HepG2 (cell line): ENCODE results near the gene GATAD2B. TPM values are rescaled to one million over a fixed set of nuclear protein-coding genes. Genes with fewer than 3 reads are reported as not detected.

ENCODE experiments used
- ATF2 ChIP-seq: sonication (generic); formaldehyde crosslinking; IDR thresholded peaks from 2 replicates; pipeline ENCODE4 v1.4.0; 2020; ENCODE audit warnings: missing genetic modification reagents
- ATRX ChIP-seq: sonication (generic); formaldehyde crosslinking; IDR thresholded peaks from 2 replicates; pipeline ENCODE4 v1.4.0; 2020; ENCODE audit warnings: missing genetic modification reagents, borderline replicate concordance
- HIC2 ChIP-seq: sonication (generic); formaldehyde crosslinking; IDR thresholded peaks from 2 replicates; pipeline ENCODE4 v1.9.0; 2022; ENCODE audit warnings: low read depth, missing genetic modification reagents
- HMGXB3 ChIP-seq: sonication (generic); formaldehyde crosslinking; IDR thresholded peaks from 2 replicates; pipeline ENCODE4 v1.4.0; 2020; ENCODE audit warnings: missing genetic modification reagents, borderline replicate concordance
- NCOA2 ChIP-seq: sonication (generic); formaldehyde crosslinking; IDR thresholded peaks from 2 replicates; pipeline ENCODE4 v1.8.0; 2022; ENCODE audit warnings: inconsistent platforms
- NR2F1 ChIP-seq, 2 experiments: fragments of 450-650 bp in 1 of 2; formaldehyde crosslinking in 1 of 2; IDR thresholded peaks; 2 replicates each; pipeline versions ENCODE4 v1.5.0 to v1.6.1; 2016 to 2020; ENCODE audit warnings: mild to moderate bottlenecking in 1 of 2, missing compliant biosample characterization in 1 of 2, missing genetic modification reagents in 1 of 2, moderate library complexity in 1 of 2
- PAWR ChIP-seq: sonication (generic); formaldehyde crosslinking; IDR thresholded peaks from 2 replicates; pipeline ENCODE4 v1.4.0; 2020; ENCODE audit warnings: missing genetic modification reagents, mild to moderate bottlenecking, borderline replicate concordance
- RXRB ChIP-seq: IDR thresholded peaks from 2 replicates; pipeline ENCODE4 v1.6.1; 2016; ENCODE audit warnings: borderline replicate concordance, missing genetic modification reagents, missing compliant biosample characterization
- SCMH1 ChIP-seq: sonication (generic); formaldehyde crosslinking; IDR thresholded peaks from 2 replicates; pipeline ENCODE4 v1.9.0; 2021; ENCODE audit warnings: missing genetic modification reagents, mild to moderate bottlenecking, borderline replicate concordance
- SOX13 ChIP-seq, 3 experiments: fragments of 450-650 bp in 1 of 3; sonication (generic) in 1 of 3; formaldehyde crosslinking in 1 of 3; IDR thresholded peaks in 2 of 3; conservative IDR thresholded peaks in 1 of 3; 2 replicates each; pipeline versions ENCODE4 v1.5.0 to v1.6.1; 2016 to 2020; ENCODE audit warnings: antibody characterized with exemption in 1 of 3, mild to moderate bottlenecking in 1 of 3, missing compliant biosample characterization in 1 of 3, missing genetic modification reagents in 1 of 3, moderate library complexity in 1 of 3
- SOX6 ChIP-seq, 2 experiments: fragments of 450-650 bp in 1 of 2; sonication (generic) in 1 of 2; formaldehyde crosslinking in 1 of 2; IDR thresholded peaks; 2 replicates each; pipeline versions ENCODE4 v1.4.0 to v1.6.1; 2017 to 2020; ENCODE audit warnings: antibody characterized with exemption in 1 of 2, mild to moderate bottlenecking in 1 of 2, missing genetic modification reagents in 1 of 2
- TAF15 ChIP-seq: fragments of 200-400 bp; formaldehyde crosslinking; IDR thresholded peaks from one replicate; pipeline ENCODE4 v1.6.1; 2018; ENCODE audit warnings: mild to moderate bottlenecking, low read depth, low read length; ENCODE audit not compliant: poor library complexity, severe bottlenecking
- ZFP41 ChIP-seq: sonication (generic); formaldehyde crosslinking; IDR thresholded peaks from 2 replicates; pipeline ENCODE4 v1.4.0; 2020; ENCODE audit warnings: mild to moderate bottlenecking, missing genetic modification reagents, borderline replicate concordance
- ZKSCAN1 ChIP-seq: fragments of 150-350 bp; IDR thresholded peaks from 2 replicates; pipeline ENCODE4 v1.6.1; 2014; ENCODE audit warnings: low read length
- ZNF263 ChIP-seq: sonication (generic); formaldehyde crosslinking; IDR thresholded peaks from 2 replicates; pipeline ENCODE4 v1.4.0; 2020; ENCODE audit warnings: missing genetic modification reagents
- ZNF383 ChIP-seq: sonication (generic); formaldehyde crosslinking; IDR thresholded peaks from 2 replicates; pipeline ENCODE4 v1.4.0; 2020; ENCODE audit warnings: missing genetic modification reagents, mild to moderate bottlenecking, borderline replicate concordance
- ZNF432 ChIP-seq: sonication (generic); formaldehyde crosslinking; IDR thresholded peaks from 2 replicates; pipeline ENCODE4 v1.5.0; 2020; ENCODE audit warnings: missing genetic modification reagents, mild to moderate bottlenecking, borderline replicate concordance
- ZNF546 ChIP-seq: sonication (generic); formaldehyde crosslinking; conservative IDR thresholded peaks from 2 replicates; pipeline ENCODE4 v1.8.1; 2023; ENCODE audit warnings: mild to moderate bottlenecking, missing genetic modification reagents
- ZNF724P ChIP-seq: sonication (generic); formaldehyde crosslinking; IDR thresholded peaks from 2 replicates; pipeline ENCODE4 v1.8.0; 2022; ENCODE audit warnings: missing genetic modification reagents, borderline replicate concordance
- polyA plus RNA-seq, 8 experiments: library from polyadenylated mRNA; depleted of rRNA in 3 of 8; stranded (reverse) in 7 of 8; unstranded in 1 of 8; fragments of >200 nt; fragmentation: Illumina TruSeq in 4 of 8; extraction: Trizol in 4 of 8; gene quantifications; 2 replicates each; pipeline versions ENCODE4 v1.2.1 to v1.2.3, GENCODE V29; 2011 to 2016; ENCODE audit warnings: low read depth in 4 of 8, missing spikeins in 1 of 8, mixed read lengths in 1 of 8; ENCODE audit not compliant: insufficient read depth in 1 of 8
- total RNA-seq, 5 experiments: library from RNA; depleted of rRNA; stranded (reverse); fragments of >200 nt; fragmentation: Illumina TruSeq; extraction: Trizol; gene quantifications; 2 replicates each; pipeline ENCODE4 v1.2.3, GENCODE V29; 2016; ENCODE audit warnings: low read depth in 1 of 5

GATAD2B gene
- total and polyA plus RNA-seq, 2 of the 13 experiments (the other 11 are each of a cell fraction or from before 2014, with no cell fraction given), result 3.2 to 5.2 TPM

- peak; percentile 22; the same call in 1 of the 2 replicates for TF ChIP-seq ATF2 (CRISPR knock-in tag)
- no peak for TF ChIP-seq ZFP41 (CRISPR knock-in tag)
- TF ChIP-seq SOX13 (IDR thresholded peaks at IDR 0.05), result no peak
- TF ChIP-seq SOX13 (CRISPR knock-in tag; conservative IDR thresholded peaks at IDR 0.05 in 1 of 2, IDR thresholded peaks at IDR 0.05 in 1 of 2), result peak in 1 of 2 experiments; percentile 65; a peak in 2 of 4 replicates
- TF ChIP-seq HIC2, result peak; percentile 54; the same call in 1 of the 2 replicates
- peak; percentile 46 to 61; a peak in 2 of 4 replicates for TF ChIP-seq NR2F1 (CRISPR knock-in tag; IDR thresholded peaks at IDR 0.05)
- TF ChIP-seq PAWR (CRISPR knock-in tag), result no peak
- TF ChIP-seq ZNF546 (CRISPR knock-in tag), result no peak
- no peak for TF ChIP-seq ZNF383 (CRISPR knock-in tag)
- TF ChIP-seq NCOA2 (CRISPR knock-in tag), result peak; percentile 32; the same call in 1 of the 2 replicates
- TF ChIP-seq ZNF432, result no peak
- peak; percentile 81 for TF ChIP-seq ZNF263 (CRISPR knock-in tag)
- TF ChIP-seq SCMH1, result no peak
- TF ChIP-seq ZNF724P (CRISPR knock-in tag), result no peak
- no peak for TF ChIP-seq SOX6 (IDR thresholded peaks at IDR 0.05)
- peak; percentile 69; the same call in 1 of the 2 replicates for TF ChIP-seq SOX6 (CRISPR knock-in tag; IDR thresholded peaks at IDR 0.05)
- TF ChIP-seq TAF15, result no peak
- TF ChIP-seq ZKSCAN1, result no peak
- TF ChIP-seq HMGXB3 (CRISPR knock-in tag), result no peak
- TF ChIP-seq RXRB, result peak; percentile 38; the same call in 1 of the 2 replicates
- no peak for TF ChIP-seq ATRX (CRISPR knock-in tag)
Measured at GRCh38 chr1:153768316-153769181, 154.2 kb downstream of the GATAD2B start (continued).
